DND-41 (cell line): ENCODE data around the gene SLC10A2.

Experiments used
- EZH2 ChIP-seq: IDR thresholded peaks from 3 replicates; pipeline ENCODE4 v1.6.1; 2012; ENCODE audit warnings: borderline replicate concordance, low read depth, mild to moderate bottlenecking, moderate library complexity, low read length, inconsistent platforms; ENCODE audit not compliant: severe bottlenecking
- TF ChIP-seq, protein P1 (sequence below): IDR thresholded peaks from 2 replicates; pipeline ENCODE4 v1.5.1; 2012; ENCODE audit warnings: borderline replicate concordance, low read length, moderate library complexity, mild to moderate bottlenecking; ENCODE audit not compliant: poor library complexity, severe bottlenecking; ENCODE audit errors: extremely low read depth

DNA sequence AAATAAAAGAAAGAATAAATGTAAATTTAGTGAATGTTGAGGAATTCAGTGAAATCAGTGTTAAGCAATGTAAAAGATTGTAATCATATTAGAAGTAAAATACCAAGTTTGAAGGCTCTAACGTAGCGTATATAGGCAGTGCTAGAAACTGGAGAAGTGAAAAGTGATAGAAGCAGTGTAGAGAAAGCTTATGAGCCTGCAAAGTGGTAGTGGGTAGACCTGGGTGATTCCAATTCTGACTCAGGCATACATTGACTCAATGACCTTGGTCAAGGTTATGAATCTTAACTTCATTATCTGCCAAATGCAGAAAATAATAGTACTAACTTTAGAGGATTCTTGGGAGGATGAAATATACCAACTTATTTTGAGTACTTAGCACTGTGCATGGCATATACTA lies 4.1 kb downstream of the SLC10A2 start:
- TF ChIP-seq, protein P1, sequence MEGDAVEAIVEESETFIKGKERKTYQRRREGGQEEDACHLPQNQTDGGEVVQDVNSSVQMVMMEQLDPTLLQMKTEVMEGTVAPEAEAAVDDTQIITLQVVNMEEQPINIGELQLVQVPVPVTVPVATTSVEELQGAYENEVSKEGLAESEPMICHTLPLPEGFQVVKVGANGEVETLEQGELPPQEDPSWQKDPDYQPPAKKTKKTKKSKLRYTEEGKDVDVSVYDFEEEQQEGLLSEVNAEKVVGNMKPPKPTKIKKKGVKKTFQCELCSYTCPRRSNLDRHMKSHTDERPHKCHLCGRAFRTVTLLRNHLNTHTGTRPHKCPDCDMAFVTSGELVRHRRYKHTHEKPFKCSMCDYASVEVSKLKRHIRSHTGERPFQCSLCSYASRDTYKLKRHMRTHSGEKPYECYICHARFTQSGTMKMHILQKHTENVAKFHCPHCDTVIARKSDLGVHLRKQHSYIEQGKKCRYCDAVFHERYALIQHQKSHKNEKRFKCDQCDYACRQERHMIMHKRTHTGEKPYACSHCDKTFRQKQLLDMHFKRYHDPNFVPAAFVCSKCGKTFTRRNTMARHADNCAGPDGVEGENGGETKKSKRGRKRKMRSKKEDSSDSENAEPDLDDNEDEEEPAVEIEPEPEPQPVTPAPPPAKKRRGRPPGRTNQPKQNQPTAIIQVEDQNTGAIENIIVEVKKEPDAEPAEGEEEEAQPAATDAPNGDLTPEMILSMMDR: no peak
- TF ChIP-seq EZH2: no peak
